Breast epithelium (tissue), 3 donors: ENCODE results near the gene BCAS3.

ENCODE experiments used
- CTCF ChIP-seq, 3 donors: fragments of 450-650 bp; IDR thresholded peaks; one replicate each; pipeline ENCODE4 v1.5.1; 2016 to 2017; ENCODE audit warnings: antibody characterized with exemption in 3 of 3, mild to moderate bottlenecking in 3 of 3, moderate library complexity in 3 of 3
- POLR2A ChIP-seq: fragments of 450-650 bp; IDR thresholded peaks from one replicate; pipeline ENCODE4 v1.6.1; 2016; ENCODE audit warnings: antibody characterized with exemption, mild to moderate bottlenecking, moderate library complexity
- POLR2AphosphoS5 ChIP-seq, 3 donors: sonication (generic); formaldehyde crosslinking; IDR thresholded peaks; one replicate each; pipeline ENCODE4 v1.6.1; 2017; ENCODE audit warnings: antibody characterized with exemption in 3 of 3

GRCh38 chr17:61302953-61303816 lies 625.5 kb downstream of the BCAS3 start:
- TF ChIP-seq CTCF (IDR thresholded peaks at IDR 0.05) (no peak), POLR2AphosphoS5 (IDR thresholded peaks at IDR 0.05) (no peak), POLR2A (no peak)
